ENCODE measurements around the gene USP12.

GRCh38 chr13:27064252-27064995, 107.2 kb downstream of the USP12 start:
- TF ChIP-seq POLR2AphosphoS5 (IDR thresholded peaks at IDR 0.05; ENCODE audit: borderline replicate concordance, low read depth, low read length) (no peak), EZH2 (IDR thresholded peaks at IDR 0.05) (no peak), FOXP2 (optimal IDR thresholded peaks at IDR 0.05; ENCODE audit: control extremely low read depth, extremely low read length, insufficient read depth) (no peak)

All from SK-N-MC (cell line).